CD4-positive, alpha-beta T cell treated with Interleukin-6 at 100 ng/mL for 8 hours (primary cell): Measurements from ENCODE around the gene PCDH18.
"Not testable (repeated sequence)": the region's sequence is repeated elsewhere in the genome, so short reads cannot be mapped to it uniquely, and the experiment has no call there.

ENCODE experiments used
- DNase-seq: peaks from one replicate; pipeline ENCODE4 v3.0.0-alpha.2; 2020; ENCODE audit warnings: mixed read lengths, low spot score

The PCDH18 gene

DNA sequence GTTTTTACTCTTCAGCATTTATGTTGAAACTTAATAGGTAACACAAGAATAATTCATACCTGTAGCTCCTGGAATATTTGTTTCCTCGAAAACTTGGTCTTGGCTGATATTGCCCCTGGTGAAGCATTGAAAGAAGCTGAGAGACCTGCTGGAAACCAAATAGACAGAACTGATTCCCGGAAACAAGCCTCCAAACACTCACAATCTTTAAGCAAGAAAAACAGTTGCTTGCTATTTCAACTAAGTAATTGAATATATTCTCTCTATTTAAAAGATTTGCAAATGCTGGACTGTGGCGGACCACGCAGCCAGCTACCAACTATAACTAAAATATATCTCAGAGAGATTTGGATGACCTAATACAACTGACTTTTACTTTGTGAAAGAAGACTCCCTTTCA, 3.6 kb downstream of the PCDH18 start:
- DNase-seq = no peak

DNA sequence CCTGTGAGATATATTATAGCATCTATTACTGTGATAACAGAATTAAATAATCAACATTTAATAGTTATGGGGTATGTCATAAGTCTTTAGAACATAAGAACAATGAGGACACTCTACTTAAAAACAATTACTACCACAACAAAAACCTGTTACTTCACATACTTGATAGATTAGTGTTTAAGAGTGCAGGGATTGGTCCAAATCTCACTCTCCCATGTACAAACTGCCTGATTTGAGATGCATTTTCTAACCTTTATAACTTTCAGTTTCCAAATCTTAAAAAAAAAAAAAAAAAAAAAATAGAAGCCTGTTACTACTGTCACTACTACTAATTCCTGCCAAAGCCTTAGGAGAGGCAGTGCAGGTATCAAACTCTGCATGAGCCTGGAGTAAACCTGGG, 5.6 kb downstream of the PCDH18 start:
- DNase-seq = no peak

DNA sequence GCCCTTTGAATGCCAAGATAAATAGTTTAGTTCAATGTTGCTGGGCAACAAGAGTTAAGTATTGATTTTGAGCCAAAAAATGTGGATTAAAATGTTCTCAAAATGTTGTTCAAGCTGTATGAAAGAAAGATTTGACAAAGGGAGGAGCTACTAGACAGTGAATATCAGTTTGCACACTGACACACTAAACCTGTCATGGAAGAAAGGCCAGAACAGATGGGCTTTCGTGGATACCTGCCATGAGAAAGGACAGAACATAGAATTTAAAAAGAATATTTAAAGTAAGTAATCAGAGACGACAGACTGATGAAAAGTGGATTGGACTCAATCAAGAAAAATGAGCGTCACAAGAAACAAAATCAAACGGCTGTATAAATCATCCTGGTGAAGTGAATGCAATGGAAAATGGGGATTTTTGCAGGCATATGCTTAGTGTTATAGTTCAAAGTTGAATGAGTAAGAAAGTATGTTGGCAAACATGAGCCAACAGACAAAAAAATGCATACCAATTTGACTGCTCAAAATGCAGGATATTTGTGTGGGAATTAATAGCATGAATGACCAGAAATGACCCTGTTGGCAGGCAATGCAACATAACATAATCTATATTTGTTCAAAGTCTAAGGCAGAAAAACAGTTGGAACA, 7.4 kb downstream of the PCDH18 start:
- DNase-seq = no peak

DNA sequence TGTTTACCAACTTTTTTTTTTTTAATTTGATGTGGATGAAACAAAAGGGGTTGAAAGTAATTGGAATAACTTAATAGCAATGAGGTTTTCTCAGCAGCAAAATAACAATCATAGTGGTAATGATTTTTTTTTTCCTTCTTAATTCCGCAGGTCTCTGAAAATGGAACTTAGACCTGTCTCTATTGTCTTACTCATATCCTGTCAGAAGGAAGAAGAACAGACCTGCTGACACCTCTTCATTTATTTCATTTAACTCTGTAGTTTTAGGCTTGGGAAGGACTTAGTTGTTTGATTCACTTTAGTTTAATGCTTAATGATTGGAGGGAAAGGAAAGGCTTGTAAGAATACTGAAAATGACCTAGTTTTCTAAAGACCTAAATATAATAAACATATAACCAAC, 9.0 kb downstream of the PCDH18 start:
- DNase-seq = no peak

- DNase-seq = no peak
These were observed 11.2 kb downstream of the PCDH18 start for GRCh38 chr4:137521053-137521452.

GRCh38 chr4:137519406-137519805, 12.9 kb downstream of the PCDH18 start:
- no peak for DNase-seq

- DNase-seq = not testable (repeated sequence)
These were observed 15.0 kb downstream of the PCDH18 start for GRCh38 chr4:137517323-137517722.

GRCh38 chr4:137514406-137515111, 17.7 kb downstream of the PCDH18 start:
- no peak for DNase-seq

- DNase-seq = no peak
These were observed 21.6 kb downstream of the PCDH18 start for GRCh38 chr4:137510557-137511265.

DNA sequence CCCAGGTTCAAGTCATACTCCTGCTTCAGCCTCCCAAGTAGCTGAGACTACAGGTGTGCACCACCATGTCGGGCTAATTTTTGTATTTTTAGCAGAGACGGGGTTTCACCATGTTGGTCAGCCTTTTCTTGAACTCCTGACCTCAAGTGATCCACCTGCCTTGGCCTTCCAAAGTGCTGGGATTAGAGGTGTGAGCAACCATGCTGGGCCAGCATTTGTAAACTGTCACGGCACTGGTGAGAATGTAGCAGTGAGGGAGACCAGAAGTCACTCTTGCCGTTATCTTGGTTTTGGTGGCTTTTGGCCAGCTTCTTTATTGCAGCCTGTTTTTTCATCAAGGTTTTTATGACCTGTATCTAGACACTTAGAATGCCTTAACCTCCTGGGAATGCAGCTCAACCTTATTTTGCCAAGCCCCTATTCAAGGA, 22.4 kb downstream of the PCDH18 start:
- DNase-seq = no peak

GRCh38 chr4:137502339-137503129, 29.8 kb downstream of the PCDH18 start:
- DNase-seq = no peak

- not testable (repeated sequence) for DNase-seq
These were observed 36.0 kb downstream of the PCDH18 start for GRCh38 chr4:137496267-137496666.

DNA sequence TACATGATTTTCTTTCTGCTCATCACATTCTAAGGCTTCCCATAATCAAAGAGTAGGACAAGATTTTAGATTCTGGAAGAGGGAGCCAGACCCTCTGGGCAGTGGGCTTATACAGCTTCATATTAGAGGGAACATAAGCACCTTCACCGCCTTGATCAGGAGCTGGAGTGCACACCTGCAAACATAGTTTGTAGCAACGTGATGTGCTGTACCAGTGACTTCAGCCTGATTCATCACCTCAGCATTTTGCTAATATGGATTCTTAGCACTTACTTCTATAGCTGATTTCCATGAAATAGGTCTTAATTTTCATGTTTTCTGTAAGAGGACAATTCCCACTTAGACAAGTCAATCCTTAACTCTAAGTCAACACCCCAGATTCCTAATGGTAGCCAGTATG, 36.7 kb downstream of the PCDH18 start:
- DNase-seq = no peak

DNA sequence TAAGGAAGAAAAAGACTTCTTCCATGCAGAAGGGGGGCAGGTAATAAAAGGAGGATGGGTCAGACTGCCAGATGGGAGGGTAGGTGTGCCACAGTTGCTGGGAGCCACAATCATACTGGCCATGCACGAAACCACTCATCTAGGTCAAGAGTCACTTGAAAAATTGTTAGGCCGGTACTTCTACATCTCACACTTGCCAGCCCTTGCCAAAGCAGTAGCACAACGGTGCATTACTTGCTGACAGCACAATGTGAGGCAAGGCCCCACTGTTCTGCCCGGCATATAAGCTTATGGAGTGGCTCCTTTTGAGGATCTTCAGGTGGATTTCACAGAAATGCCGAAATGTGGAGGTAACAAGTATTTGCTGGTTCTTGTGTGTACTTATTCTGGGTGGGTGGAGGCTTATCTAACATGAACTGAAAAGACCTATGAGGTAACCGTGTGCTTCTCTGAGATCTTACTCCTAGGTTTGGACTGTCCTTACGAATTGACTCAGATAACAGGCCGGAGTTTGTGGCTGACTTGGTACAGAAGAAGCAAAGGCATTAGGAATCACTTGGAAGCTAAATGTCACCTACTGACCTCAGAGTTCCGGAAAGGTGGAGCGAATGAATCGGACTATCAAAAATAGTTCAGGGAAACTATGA, 48.9 kb downstream of the PCDH18 start:
- DNase-seq = not testable (repeated sequence)

DNA sequence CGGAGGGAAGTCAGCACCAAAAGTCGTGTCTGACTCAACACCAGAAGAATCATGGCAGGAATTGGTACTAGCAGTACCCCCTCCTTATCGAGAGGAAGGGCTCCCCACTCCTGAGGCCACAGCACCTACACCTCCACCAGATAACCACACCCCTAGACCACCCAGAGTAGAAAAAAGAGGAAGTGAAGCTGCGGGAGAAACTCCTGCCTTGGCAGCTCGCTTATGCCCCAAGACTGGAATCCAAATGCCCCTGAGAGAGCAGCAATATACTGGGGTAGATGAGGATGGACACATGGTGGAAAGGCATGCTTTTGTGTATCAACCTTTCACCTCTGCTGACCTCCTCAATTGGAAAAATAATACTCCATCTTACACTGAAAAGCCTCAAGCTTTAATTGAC, 52.6 kb downstream of the PCDH18 start:
- DNase-seq = not testable (repeated sequence)

GRCh38 chr4:137476345-137476744, 55.9 kb downstream of the PCDH18 start:
- no peak for DNase-seq

DNA sequence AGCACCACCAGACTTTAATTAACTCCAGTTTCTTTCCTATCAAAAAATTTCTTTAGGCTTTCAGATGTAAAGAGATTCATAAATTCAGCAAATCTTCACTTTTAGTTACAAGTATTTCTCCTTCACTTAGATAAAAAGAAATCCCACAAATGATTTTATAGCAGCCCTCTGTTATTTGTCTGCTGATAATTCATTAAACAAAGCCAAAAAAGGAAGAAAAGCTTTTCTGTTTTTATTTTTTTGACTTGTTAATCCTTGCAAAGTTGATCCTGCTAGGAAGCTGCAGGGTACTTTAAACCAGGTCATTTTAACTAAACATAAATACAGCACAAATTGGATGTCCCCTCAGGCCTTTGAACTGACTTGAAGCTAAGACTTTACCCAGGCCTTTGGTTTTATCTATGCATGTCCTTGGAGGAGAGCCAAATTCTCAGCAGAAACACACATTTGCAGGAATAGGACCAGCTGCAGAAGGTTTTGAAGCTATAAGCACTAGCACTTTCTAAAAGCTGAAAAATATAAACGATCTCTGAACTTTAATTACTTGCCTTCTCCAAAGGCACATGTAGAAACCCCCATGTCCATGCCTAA, 57.5 kb downstream of the PCDH18 start:
- DNase-seq = no peak

- no peak for DNase-seq
These were observed 60.4 kb downstream of the PCDH18 start for GRCh38 chr4:137471895-137472294.

DNA sequence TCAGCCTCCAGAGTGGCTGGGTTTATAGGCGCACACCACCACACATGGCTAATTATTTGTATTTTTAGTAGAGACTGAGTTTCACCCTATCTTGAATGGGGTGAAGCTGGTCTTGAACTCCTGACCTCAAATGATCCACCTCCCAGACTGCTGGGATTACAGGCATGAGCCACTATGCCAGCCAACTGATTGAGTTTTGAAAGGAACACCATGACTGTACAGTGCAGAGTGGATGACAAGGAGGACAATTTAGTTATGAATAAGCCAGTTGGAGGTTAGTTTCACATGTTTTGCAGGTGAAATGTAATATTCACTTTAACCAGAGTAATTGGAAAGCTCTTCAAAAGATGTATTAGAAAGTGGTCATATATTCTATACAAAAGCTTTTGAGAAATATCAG, 60.8 kb downstream of the PCDH18 start:
- DNase-seq = no peak

- no peak for DNase-seq
These were observed 61.5 kb downstream of the PCDH18 start for GRCh38 chr4:137470806-137471205.
